Right cardiac atrium (tissue), 5 donors: ENCODE data around the gene GLYATL3. TPM values are rescaled to one million over a fixed set of nuclear protein-coding genes. Genes with fewer than 3 reads are reported as not detected.

Experiments used
- ATAC-seq, 2 donors: fragments of 200-7000 bp; cut with Tn5 transposase; one replicate each; pipeline versions ENCODE4 v1.8.0 to v1.9.1; 2020; ENCODE audit warnings: moderate library complexity in 2 of 2, mild to moderate bottlenecking in 1 of 2
- DNase-seq, 3 donors: peaks; one replicate each; pipeline ENCODE4 v3.0.0-alpha.2; 2020
- H3K27ac ChIP-seq: one replicate; pipeline ENCODE4 v1.5.1; 2013; ENCODE audit warnings: mild to moderate bottlenecking, low read length, control low read depth, moderate library complexity
- H3K27me3 ChIP-seq: one replicate; pipeline ENCODE4 v1.6.1; 2013; ENCODE audit not compliant: control insufficient read depth, insufficient read depth
- H3K4me1 ChIP-seq: one replicate; pipeline ENCODE4 v1.6.1; 2013; ENCODE audit warnings: low read length; ENCODE audit not compliant: control insufficient read depth, insufficient read depth
- H3K4me3 ChIP-seq: one replicate; pipeline ENCODE4 v1.5.1; 2013; ENCODE audit warnings: low read length, control low read depth
- H3K9me3 ChIP-seq: one replicate; pipeline ENCODE4 v1.6.1; 2013; ENCODE audit warnings: low read length; ENCODE audit not compliant: control insufficient read depth
- WGBS: extraction: QIAGEN DNeasy Blood & Tissue Kit; methylation state at CpG from one replicate; pipeline ENCODE4 v1.1.7; 2013; 5-methylcytosine and 5-hydroxymethylcytosine counted together
- intact Hi-C, 4 donors: fragments of 100-400 bp; cut with DNase I; formaldehyde crosslinking; loops; one replicate each; pipeline versions ENCODE4 v1.11.0 to v1.14.0; 2022 to 2023
- polyA plus RNA-seq: library from polyadenylated mRNA; stranded (reverse); fragments of 200-250 nt; gene quantifications from one replicate; pipeline ENCODE4 v1.2.3, GENCODE V29; 2013
- total RNA-seq, 4 donors: library from RNA; stranded (reverse); fragmentation: NEBNext Ultra II Directional; extraction: Animal tissue kit (Norgen Biotek cat#: 25700); gene quantifications; one replicate each; pipeline ENCODE4 v1.2.1, GENCODE V29; 2021
- donor health status: healthy with polysubstance abuse.
- donor health status: DM: no; HTN: yes; CAD: no.
- donor health status: DM: no; HTN: no; CAD: no.
- donor health status: DM: no; HTN: yes; CAD: no; lungs with severe emphysema.
- donor health status: DM: yes; HTN: yes; CAD: no.

GLYATL3 gene
- total and polyA plus RNA-seq, 5 donors: not detected

DNA sequence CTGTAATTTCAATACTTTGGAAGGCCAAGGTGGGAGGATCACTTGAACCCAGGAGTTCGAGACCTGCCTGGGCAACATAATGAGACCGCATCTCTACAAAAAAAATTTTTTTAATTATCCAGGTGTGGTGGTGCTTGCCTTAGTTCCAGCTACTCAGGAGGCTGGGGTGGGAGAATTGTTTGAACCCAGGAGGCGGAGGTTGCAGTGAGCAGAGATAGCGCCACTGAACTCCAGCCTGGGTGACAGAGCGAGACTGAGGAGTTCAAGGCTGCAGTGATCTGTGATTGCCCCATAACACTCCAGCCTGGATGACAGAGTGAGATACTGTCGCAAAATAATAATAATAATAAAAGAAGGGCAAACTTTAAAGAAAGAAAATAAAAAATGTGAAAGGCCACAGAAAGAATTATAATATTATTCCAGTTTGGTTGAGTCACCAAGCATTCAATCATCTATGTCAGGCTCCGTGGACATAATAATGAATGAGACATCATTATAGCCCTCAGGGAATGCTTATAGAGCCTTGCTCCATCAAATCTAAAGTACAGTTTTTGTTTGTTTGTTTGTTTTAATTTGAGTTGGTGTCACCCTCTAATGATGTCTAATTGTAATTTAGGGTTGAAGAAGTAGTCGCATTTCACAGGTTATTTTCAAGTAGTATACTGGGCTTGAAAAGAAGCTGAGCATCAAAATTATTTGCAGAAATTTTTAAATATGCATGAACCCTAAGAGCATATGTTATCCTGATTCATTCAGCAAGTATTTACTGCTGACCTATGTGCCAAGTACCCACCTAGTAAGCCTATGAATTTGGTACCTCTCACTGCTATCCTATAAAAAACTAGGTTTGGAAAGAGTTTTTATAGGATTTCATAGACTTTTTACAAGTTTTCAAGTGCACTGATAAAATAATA lies 15.1 kb downstream of the GLYATL3 start:
- no peaks in the 10 kb centered on the region for H3K9me3 ChIP-seq
- DNase-seq (no peak), ATAC-seq (no peak)
- H3K27ac ChIP-seq: no peak overlapping the region
- WGBS: 72% methylated on average over 8 of the region's 8 CpGs
- H3K4me1 ChIP-seq: no peaks in the 10 kb centered on the region
- intact Hi-C loops: no loop called here
- no peak overlapping the region for H3K4me3 ChIP-seq
- H3K27me3 ChIP-seq: no peaks in the 10 kb centered on the region

DNA sequence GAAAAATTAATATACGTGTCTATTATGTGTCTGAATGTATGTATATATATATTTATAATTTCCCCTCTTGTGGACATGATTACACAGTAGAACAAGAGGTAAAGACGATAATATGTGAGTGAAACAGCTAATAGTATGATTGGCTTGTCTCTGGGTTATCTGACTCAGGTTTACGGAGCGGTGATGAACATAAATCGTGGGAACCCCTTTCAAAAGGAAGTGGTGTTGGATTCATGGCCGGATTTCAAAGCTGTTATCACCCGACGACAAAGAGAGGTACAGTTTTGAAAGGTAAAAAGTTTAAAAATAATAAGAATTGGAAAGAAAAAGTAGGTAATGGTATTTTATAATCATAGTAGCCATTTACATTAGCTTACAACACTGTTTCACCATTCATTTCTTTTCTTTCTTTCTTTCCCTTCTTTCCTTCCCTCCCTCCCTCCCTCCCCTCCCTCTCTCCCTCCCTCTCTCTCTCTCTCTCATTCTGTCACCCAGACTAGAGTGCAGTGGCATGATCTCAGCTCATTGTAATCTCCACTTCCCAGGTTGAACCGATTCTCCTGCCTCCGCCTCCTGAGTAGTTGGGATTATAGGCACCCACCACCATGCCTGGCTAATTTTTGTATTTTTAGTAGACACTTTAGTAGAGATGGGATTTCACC lies 15.9 kb downstream of the GLYATL3 start:
- H3K27me3 ChIP-seq: no peaks in the 10 kb centered on the region
- WGBS: 67% methylated on average over 10 of the region's 10 CpGs
- H3K9me3 ChIP-seq: no peaks in the 10 kb centered on the region
- intact Hi-C loops: no loop called here
- ATAC-seq (no peak), DNase-seq (no peak)
- H3K4me1 ChIP-seq: no peaks in the 10 kb centered on the region
- H3K27ac ChIP-seq: no peak overlapping the region
- H3K4me3 ChIP-seq: no peak overlapping the region

DNA sequence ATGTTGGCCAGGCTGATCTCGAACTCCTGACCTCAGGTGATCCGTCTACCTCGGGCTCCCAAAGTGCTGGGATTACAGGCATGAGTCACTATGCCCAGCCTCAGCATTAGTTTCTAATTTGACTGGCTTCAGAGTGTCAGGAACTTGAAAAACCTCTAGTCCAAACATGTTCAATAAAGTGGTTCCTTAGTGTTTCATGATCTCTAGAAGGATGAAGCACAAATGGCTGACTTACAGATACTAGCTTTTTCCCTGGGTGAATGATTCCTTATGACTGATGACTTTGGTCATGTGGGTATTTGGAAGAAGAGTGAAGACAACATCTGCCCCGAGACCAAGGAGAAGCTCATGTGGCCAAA lies 16.4 kb downstream of the GLYATL3 start:
- ATAC-seq: no peak
- Histone ChIP-seq H3K27ac (no peak overlapping the region), H3K4me1 (no peaks in the 10 kb centered on the region), H3K27me3 (no peaks in the 10 kb centered on the region), H3K4me3 (no peak overlapping the region), H3K9me3 (no peaks in the 10 kb centered on the region)
- DNase-seq: no peak
- 84% methylated on average over 4 of the region's 4 CpGs for WGBS
- intact Hi-C loops: no loop called here

DNA sequence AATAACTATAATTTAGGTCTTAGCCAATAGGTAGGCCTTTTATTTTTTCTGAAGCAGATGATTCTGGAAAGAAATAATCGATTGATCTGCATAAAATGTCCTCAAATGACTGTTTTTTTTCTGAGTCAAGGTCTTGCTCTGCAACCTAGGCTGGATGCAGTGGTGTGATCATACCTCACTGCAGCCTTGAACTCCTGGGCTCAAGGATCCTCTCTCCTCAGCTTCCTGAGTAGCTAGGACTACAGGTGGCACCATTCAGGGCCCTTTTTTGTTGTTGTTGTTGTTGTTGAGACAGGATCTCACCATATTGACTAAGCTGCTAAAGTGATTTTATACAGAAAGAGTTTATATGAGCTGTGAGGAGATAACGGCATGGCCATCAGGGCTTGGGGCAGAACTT lies 18.2 kb downstream of the GLYATL3 start:
- Histone ChIP-seq H3K27me3 (no peaks in the 10 kb centered on the region), H3K27ac (no peak overlapping the region), H3K4me1 (no peaks in the 10 kb centered on the region), H3K4me3 (no peak overlapping the region), H3K9me3 (no peaks in the 10 kb centered on the region)
- ATAC-seq (no peak), DNase-seq (no peak)
- intact Hi-C loops: no loop called here
- 86% methylated on average over 2 of the region's 2 CpGs for WGBS

DNA sequence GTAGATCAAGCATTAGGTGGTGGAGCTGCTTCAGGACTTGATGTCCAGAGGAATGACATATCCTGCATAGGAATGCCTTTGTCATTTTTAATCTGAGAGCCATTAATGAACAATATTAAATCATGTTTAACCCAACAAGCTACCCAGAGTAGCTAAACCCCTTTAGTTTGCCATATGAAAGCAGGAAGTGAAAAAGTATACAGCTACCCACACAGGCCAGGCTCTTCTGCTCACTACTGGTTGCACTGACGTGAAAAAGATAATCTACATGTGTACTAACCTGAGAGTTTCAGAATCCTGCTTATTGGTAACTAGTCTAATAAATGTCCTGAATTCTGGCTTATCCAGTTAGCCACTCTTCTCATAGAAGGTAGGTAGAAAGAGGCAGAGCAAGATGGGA lies 19.9 kb downstream of the GLYATL3 start:
- no peak for ATAC-seq
- no peak overlapping the region for H3K27ac ChIP-seq
- no peaks in the 10 kb centered on the region for H3K4me1 ChIP-seq
- no peak overlapping the region for H3K4me3 ChIP-seq
- WGBS: 70% methylated on average over 1 of the region's 1 CpG
- no peaks in the 10 kb centered on the region for H3K27me3 ChIP-seq
- no peaks in the 10 kb centered on the region for H3K9me3 ChIP-seq
- no peak for DNase-seq
- intact Hi-C loops: no loop called here

DNA sequence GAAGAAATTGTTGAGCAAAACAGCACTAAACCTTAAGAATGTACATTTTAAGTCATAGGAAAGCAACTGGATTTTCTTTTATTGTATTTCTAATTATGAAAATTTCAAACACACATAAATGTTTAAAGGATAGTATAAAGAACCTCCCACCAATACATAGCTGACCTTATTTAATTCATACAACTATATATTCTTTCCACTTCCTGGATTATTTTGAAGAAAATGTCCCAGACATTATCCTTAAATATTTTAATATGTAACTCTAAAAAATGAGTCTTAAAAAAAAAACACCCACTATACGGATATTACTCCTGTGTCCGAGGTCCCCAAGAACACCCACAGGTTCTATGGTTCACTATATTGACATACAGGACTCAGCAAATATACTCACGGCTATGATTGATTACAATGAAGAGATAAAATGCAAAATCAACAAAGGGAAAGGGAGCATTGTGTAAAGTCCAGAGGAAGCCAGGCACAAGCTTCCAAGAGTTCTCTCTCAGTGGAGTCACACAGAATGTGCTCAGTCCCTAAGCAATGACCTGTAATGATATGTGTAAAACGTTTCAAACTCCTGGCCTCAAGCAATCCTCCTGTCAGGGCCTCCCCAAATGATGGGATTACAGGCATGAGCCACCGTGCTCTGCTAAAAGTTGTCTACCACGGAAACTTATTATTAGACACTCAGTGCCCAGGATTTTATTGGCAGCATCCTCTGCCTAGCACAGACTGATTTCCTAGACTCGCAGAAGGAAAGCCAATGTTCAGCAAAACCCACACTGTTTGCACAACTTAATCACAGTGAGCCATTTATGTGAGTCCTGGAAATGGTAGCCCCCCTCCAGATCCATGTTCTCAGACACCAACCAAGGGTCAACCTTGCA lies 23.2 kb downstream of the GLYATL3 start:
- ATAC-seq: no peak
- H3K9me3 ChIP-seq: no peaks in the 10 kb centered on the region
- no peak overlapping the region for H3K4me3 ChIP-seq
- 71% methylated on average over 7 of the region's 7 CpGs for WGBS
- intact Hi-C loops: no loop called here
- no peaks in the 10 kb centered on the region for H3K27me3 ChIP-seq
- no peaks in the 10 kb centered on the region for H3K4me1 ChIP-seq
- H3K27ac ChIP-seq: no peak overlapping the region
- no peak for DNase-seq

DNA sequence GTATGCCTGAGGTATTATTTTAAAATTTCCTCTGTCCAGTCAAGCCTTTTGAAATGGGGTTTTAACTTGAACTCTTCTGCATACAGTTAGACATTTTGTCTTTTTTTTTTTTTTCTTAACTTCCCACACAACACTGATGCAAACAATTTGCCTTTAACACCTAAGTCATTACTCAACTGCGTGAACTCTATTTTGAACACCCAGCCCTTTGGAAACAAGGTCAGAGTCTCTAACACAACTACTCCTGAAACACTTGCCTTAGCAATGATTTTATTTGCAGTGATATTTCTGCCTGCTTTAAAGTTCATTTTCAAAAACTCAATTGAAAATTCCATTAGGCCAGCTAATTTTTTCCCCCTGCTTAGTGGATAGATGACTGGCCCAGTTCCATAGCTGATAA lies 24.2 kb downstream of the GLYATL3 start:
- Histone ChIP-seq H3K9me3 (no peaks in the 10 kb centered on the region), H3K27ac (no peak overlapping the region), H3K4me3 (no peak overlapping the region), H3K27me3 (no peaks in the 10 kb centered on the region), H3K4me1 (no peaks in the 10 kb centered on the region)
- no peak for ATAC-seq
- no peak for DNase-seq
- intact Hi-C loops: no loop called here
- WGBS: 90% methylated on average over 1 of the region's 1 CpG

DNA sequence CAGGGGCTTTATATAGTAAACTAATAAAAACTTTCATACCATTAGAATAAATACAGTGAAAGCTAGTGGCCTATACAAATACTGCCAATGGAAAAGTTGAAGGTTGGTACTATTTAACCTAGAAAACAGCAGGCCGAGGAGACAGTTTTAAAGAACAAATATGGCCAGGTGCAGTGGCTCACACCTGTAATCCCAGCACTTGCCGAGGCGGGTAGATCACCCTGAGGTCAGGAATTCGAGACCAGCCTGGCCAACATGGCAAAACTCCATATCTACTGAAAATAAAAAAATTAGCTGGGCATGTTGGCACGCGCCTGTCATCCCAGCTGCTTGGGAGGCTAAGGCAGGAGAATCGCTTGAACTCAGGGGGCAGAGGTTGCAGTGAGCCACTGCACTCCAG lies 24.8 kb downstream of the GLYATL3 start:
- H3K9me3 ChIP-seq: no peaks in the 10 kb centered on the region
- H3K27ac ChIP-seq: no peak overlapping the region
- no peaks in the 10 kb centered on the region for H3K4me1 ChIP-seq
- no peak overlapping the region for H3K4me3 ChIP-seq
- WGBS: 89% methylated on average over 7 of the region's 7 CpGs
- DNase-seq (no peak), ATAC-seq (no peak)
- no peaks in the 10 kb centered on the region for H3K27me3 ChIP-seq
- intact Hi-C loops: no loop called here

DNA sequence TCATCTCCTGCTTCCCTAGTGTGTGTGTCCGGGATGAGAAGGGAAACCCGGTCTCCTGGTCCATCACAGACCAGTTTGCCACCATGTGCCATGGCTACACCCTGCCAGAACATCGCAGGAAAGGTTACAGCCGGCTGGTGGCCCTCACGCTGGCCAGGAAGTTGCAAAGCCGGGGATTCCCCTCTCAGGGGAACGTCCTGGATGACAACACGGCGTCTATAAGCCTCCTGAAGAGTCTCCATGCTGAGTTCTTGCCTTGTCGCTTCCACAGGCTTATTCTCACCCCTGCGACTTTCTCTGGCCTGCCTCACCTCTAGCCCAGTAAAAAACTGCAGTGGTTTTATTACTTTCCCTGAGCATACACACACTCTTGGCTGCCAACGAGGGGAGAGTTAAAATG lies 26.9 kb downstream of the GLYATL3 start:
- no peak overlapping the region for H3K4me3 ChIP-seq
- WGBS: 68% methylated on average over 12 of the region's 12 CpGs
- H3K4me1 ChIP-seq: no peaks in the 10 kb centered on the region
- no peaks in the 10 kb centered on the region for H3K27me3 ChIP-seq
- DNase-seq (no peak), ATAC-seq (no peak)
- intact Hi-C loops: no loop called here
- H3K27ac ChIP-seq: no peak overlapping the region
- no peaks in the 10 kb centered on the region for H3K9me3 ChIP-seq

DNA sequence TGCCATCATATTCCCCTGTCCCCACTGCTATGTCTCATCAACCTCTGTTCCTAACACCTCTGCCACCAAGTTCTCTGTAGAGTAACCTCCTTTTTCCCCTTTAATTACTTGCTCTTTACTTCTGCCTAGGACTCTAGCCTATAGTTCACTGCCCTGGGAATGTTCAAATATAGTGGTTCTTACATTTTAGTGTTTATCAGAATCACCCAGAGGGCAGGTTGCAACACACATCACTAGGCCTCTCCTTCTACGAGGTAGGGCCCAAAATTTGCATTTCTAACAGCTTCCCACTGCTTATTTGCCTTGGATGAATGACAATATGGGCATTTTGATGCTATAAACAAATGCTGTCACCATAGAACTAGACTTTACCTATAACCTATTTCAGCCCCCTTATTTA lies 27.6 kb downstream of the GLYATL3 start:
- no peak for ATAC-seq
- Histone ChIP-seq H3K27ac (no peak overlapping the region), H3K4me1 (no peaks in the 10 kb centered on the region), H3K27me3 (no peaks in the 10 kb centered on the region), H3K9me3 (no peaks in the 10 kb centered on the region), H3K4me3 (no peak overlapping the region)
- WGBS: 59% methylated on average over 1 of the region's 1 CpG
- DNase-seq: no peak
- intact Hi-C loops: no loop called here

DNA sequence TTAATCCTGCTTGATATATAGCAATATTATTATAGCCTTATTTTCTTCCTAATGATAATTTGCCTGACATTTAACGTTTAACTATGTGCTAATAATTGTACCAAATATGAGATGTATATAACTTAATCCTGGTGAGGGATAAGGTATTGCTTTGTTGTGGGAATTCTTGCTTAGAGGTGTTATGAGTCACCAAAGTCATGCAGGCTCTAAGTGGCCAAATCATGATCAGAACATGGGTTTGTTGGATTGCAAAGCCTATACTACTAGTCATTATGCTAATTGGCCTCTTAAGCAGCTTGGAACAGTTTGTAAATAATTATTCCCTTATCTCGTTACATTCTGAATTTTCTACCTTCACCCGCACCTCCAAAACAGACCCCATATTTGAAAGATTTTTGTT lies 28.8 kb downstream of the GLYATL3 start:
- Histone ChIP-seq H3K27me3 (no peaks in the 10 kb centered on the region), H3K4me1 (no peaks in the 10 kb centered on the region), H3K9me3 (no peaks in the 10 kb centered on the region), H3K27ac (no peak overlapping the region), H3K4me3 (no peak overlapping the region)
- 58% methylated on average over 3 of the region's 3 CpGs for WGBS
- intact Hi-C loops: no loop called here
- ATAC-seq (no peak), DNase-seq (no peak)
